ENCODE data around the gene PLA2G4E.
A peak's percentile ranks its signal among the peaks of the same experiment; 100 is the strongest.

Gene PLA2G4E

DNA sequence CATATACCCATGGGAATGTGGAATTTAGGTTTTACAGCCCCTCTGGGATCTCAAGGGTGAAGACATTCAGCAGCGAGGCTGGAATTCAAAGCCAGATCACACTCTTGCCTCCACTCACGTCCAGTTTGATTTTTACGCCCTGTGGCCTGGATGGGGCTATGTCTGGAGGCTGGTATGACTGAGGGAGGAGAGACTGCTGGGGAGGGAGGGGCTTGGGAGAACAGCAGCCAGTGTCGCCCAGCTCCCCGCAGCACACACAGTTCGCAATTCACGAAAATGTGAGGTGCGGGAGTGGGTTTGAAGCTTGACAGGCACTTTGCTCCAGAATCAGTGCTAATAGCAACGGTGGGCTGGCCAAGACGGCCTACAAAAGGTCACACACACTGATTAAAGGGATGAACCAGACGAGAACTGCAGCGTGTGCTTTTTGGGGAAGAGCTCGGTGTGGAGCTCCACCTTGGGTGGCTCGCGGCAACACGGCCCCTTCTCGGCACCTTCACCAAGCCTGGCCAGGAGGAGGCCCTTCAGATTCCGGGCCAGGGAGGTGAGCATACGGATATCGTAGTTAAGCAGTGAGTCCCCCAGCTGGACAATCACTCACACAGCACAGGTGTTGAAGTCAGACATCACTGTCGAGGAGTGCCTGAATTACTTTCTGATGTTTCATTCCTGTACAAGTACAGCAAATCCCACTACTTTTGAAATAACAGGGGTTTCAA, 64.9 kb downstream of the PLA2G4E start:
- DNase-seq, result no peak
- ATAC-seq, result no peak

DNA sequence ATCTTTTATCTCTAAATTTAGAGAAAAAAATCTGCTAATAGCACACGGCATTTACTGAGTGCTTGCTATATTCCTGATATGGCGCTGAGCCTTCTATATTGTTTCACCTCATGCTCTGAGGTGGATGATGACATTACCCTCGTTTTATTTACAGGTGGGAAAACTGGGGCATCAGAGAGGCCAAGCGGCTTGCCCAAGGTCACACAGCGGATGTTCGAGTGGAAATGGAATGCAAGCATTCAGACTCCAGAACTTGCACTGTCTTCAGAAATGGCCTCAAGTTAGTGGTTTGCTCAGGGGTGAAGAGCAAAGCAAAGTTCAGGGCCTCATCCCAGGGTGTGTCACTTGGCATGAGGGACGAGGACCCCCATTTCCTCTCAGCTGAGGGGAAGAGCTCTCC, 65.7 kb downstream of the PLA2G4E start:
- DNase-seq (no peak), ATAC-seq (no peak)

DNA sequence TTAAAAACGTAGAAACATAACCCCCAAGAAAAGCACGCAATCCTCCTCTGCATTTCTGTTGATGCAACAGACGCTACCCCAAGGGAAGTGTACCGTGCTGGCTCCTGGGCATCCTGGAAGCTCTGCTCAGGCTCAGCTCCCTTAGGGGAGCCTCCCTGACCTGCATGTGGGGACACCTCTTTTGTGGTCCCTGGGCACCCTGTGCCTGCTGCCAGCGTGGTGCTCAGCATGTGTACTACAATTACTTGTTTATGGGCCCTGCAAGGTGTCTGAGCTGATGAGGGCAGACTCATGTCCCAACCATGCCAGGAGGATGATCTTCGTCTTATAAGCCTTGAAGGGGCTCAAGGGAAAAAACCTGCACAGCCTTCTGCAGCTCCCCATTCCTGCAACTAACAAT, 66.8 kb downstream of the PLA2G4E start:
- DNase-seq, result no peak
- no peak for ATAC-seq

DNA sequence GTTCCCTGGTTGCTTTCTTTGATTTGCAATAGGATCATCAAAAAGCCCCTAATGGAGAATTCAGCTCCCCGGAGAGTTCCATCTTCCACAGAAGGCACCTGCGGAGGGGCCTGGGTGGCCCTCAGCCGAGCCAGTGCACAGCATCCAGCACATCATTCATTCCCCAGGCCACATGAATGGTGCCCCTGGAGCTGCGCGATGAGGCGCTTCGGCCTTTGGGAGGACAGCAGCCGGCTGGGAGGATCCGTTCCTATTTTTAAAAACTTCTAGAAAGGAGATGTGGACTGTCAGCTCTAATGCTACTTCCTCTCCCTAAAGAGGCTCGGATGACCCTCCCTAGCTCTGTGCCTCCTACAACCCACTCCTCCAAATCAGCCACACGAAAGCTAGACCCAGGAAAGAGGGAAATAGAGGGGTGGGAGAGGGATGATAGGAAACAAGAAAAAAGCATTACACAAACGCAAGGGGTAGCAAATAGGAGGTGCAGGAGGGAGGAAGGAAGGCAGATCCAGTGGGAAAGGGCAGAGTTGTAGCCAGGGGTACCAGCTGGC, 68.8 kb downstream of the PLA2G4E start:
- ATAC-seq, result no peak
- no peak for DNase-seq

GRCh38 chr15:41951571-41951970, 69.3 kb downstream of the PLA2G4E start:
- ATAC-seq (no peak), DNase-seq (no peak)

- ATAC-seq, result no peak
- DNase-seq, result no peak
Observed at GRCh38 chr15:41950489-41950888, 70.4 kb downstream of the PLA2G4E start.

GRCh38 chr15:41950127-41950483, 70.7 kb downstream of the PLA2G4E start:
- no peak for DNase-seq
- no peak for ATAC-seq

- ATAC-seq (no peak), DNase-seq (no peak)
Observed at GRCh38 chr15:41949401-41950126, 71.3 kb downstream of the PLA2G4E start.

- ATAC-seq, result no peak
- no peak for DNase-seq
Observed at GRCh38 chr15:41948490-41948889, 72.4 kb downstream of the PLA2G4E start.

- DNase-seq (no peak), ATAC-seq (no peak)
Observed at GRCh38 chr15:41946970-41947369, 73.9 kb downstream of the PLA2G4E start.

DNA sequence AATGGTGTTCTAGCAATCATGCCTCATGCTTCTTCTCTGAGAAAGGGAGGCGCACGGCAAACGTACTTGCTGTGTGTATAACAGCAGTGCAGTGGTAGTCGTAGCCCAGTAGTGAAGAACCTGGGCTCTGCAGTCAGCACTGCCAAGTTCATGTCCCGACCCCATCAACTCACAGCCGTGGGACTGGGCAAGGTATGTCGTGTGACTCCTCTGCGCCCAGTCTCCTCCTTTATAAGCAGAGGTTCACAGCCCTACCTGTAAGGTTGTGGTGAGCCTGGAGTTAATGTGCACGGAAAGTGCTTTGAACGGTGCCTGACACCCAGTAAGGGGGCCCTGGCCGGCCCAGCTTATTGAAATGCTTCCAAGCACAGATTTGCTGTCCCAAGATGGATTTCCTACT, 75.1 kb downstream of the PLA2G4E start:
- DNase-seq (no peak), ATAC-seq (no peak)

- no peak for ATAC-seq
Observed at GRCh38 chr15:41945221-41945620, 75.6 kb downstream of the PLA2G4E start.

DNA sequence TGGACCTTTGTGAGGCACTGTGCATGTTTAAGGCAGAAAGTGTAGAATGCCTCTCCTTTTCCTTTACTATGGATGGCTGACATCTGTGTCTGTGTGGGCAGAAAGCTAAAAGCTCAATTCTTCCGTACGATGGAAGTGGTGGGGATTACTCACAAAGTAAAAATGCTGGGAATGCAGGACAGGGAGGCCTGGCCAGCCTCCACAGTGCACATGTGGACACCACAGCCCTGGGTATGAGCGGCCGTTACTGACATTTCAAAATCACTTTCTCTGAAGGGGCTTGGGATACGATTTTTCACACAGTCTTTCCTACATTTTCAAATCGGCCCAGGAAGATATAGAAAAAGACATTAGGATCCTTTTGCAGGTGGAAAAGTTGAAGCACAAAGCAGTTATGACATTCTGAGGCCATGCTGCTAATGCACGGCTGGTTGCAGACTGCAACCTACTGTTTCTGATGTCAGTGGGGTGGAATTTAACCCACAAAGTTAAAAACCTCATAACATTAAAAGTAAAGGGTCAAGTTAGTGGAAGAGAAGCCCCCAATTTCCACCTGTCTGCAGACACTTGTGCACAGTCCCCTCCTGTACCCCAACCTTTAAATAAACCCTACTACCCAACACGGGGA, 76.4 kb downstream of the PLA2G4E start:
- DNase-seq (no peak), ATAC-seq (no peak)

More at GRCh38 chr15:41945221-41945620, 75.6 kb downstream of the PLA2G4E start:
- no peak for DNase-seq

DNA sequence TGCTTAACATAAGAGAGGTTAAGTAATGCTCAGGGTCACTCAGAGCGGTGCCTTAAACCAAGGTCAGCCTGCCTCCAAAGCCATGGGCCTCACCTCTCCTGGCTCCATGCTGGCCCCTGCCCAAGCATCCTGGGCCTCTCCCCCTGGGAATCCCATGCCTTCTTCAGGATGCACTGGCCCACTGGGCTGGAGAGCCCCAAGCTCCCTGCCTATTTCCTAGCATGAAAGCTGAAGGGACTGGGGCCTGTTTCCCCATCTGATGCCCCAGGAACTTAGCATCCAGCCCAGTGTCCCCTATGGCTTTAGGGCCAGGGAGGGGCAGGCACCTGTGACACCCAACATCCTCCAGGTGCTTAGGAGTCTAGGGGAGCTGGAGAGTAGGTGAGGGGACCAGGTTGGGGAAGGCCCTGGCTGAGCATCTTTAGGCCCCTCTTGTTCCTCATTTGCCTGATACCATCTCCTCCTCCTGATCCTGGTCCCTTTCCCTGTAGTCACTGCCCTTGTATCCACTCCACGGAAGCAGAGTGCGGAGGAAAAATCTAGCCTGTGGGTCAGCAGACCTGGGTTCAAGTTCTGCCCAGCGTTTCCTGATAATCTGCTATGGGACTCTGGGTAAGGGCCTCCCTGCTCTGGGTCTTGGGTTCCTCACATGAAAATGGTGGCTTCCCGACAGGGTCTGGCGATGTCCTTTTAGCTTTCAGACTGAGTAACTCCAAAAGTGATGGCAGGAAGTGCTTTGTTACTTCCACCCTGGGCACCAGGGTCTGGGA, 77.1 kb downstream of the PLA2G4E start:
- ATAC-seq, result no peak
- no peak for DNase-seq

DNA sequence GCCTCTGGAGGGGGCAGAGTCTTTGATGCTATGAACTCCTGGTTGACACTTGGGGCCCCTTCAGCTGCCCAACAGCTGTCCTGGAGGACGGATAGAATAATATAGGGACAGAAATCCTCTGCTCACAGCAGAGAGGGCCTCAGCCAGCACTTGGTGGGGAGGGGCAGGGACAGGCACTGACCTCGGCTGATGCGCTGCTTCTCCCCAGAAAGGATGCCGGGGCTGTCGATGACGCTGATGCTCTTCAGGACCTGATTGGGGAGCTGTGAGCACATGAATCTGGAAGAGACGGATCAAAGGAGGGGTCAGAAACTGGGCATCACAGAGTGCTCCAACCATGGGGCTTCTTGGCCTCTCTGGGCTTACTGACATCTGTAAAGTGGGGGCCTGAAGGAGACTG, 78.0 kb downstream of the PLA2G4E start:
- no peak for DNase-seq
- ATAC-seq, result no peak

DNA sequence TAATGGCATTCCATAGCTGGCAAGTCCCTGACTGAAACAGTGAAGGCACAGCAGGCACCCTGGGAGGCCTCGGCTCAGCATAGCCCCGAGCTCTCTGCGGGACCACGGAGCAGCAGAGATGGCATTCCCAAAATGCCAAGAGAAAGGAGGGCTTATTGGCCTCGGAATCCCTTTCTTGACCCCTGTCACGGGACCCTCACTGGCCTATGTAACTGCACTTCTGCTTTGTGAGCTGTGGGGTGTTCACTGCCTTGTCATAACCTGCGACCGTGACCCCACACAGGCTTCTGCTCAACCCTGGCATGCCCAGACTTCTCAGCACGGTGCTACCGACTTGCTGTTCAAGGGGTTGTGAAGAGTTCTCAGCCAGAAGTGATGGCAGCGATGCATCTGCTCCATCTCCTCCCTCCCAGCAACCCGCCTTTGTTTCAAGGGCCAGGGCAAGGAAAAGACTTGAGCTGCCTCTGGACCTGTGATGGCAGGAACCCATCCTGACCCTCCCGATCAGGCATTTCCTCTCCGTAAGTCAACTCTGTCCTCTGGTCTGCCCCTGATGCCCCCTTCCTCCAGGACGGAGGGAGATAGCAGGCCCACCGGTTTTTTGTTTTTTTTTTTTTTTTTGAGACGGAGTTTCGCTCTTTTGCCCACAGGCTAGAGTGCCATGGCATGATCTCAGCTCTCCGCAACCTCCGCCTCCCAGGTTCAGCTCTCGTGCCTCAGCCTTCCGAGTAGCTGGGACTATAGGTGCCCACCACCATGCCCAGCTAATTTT, 79.0 kb downstream of the PLA2G4E start:
- ATAC-seq (no peak), DNase-seq (no peak)

- DNase-seq, result peak; percentile 62
- peak; percentile 82 for ATAC-seq
Observed at GRCh38 chr15:41940441-41940857, 80.4 kb downstream of the PLA2G4E start.

- ATAC-seq (no peak), DNase-seq (no peak)
Observed at GRCh38 chr15:41939986-41940385, 80.9 kb downstream of the PLA2G4E start.

- no peak for DNase-seq
- ATAC-seq, result no peak
Observed at GRCh38 chr15:41937568-41937923, 83.3 kb downstream of the PLA2G4E start.

GRCh38 chr15:41936649-41937567, 83.9 kb downstream of the PLA2G4E start:
- DNase-seq (peak; percentile 70), ATAC-seq (peak; percentile 43)

GRCh38 chr15:41936155-41936554, 84.7 kb downstream of the PLA2G4E start:
- DNase-seq, result no peak
- ATAC-seq, result no peak

All from stimulated activated naive CD8-positive, alpha-beta T cell treated with anti-CD3 and anti-CD28 coated beads, Interleukin-15, Interleukin-2, amounts not matched to agents 100 U/mL and 50 U/mL, for 24 hours (primary cell).